Osteoblast (primary cell): ENCODE data around the gene ARL15. TPM values are rescaled to one million over a fixed set of nuclear protein-coding genes. Genes with fewer than 3 reads are reported as not detected.

Experiments
- DNase-seq: peaks from one replicate; pipeline ENCODE4 v3.0.0; 2011; ENCODE audit warnings: low spot score, mixed read lengths; ENCODE audit not compliant: insufficient read length; ENCODE audit errors: missing footprints
- H2AFZ ChIP-seq: 2 replicates; pipeline ENCODE4 v1.6.0; 2011; ENCODE audit warnings: mild to moderate bottlenecking, low read length
- H3K27ac ChIP-seq: 2 replicates; pipeline ENCODE4 v1.5.1; 2011; ENCODE audit warnings: mild to moderate bottlenecking, low read depth, low read length, moderate library complexity
- H3K27me3 ChIP-seq: 2 replicates; pipeline ENCODE4 v1.6.0; 2012; ENCODE audit warnings: mild to moderate bottlenecking, control low read depth, inconsistent platforms, low read length, moderate library complexity; ENCODE audit not compliant: insufficient read depth
- H3K36me3 ChIP-seq: 2 replicates; pipeline ENCODE4 v1.5.1; 2011; ENCODE audit warnings: mild to moderate bottlenecking, low read length, control low read depth, moderate library complexity; ENCODE audit not compliant: insufficient read depth
- H3K4me1 ChIP-seq: 2 replicates; pipeline ENCODE4 v1.5.1; 2011; ENCODE audit warnings: mild to moderate bottlenecking, low read length, control low read depth, moderate library complexity; ENCODE audit not compliant: insufficient read depth
- H3K4me2 ChIP-seq: 2 replicates; pipeline ENCODE4 v1.6.0; 2011; ENCODE audit warnings: mild to moderate bottlenecking, low read length; ENCODE audit not compliant: insufficient read depth
- H3K4me3 ChIP-seq: fragments of 200-600 bp; sonication (generic); 3 replicates; pipeline ENCODE4 v1.5.1; 2012; ENCODE audit warnings: mild to moderate bottlenecking, low read length, inconsistent platforms; ENCODE audit not compliant: insufficient read depth
- H3K79me2 ChIP-seq: 2 replicates; pipeline ENCODE4 v1.6.0; 2012; ENCODE audit warnings: mild to moderate bottlenecking, low read length, control low read depth, inconsistent platforms; ENCODE audit not compliant: insufficient read depth
- H3K9me3 ChIP-seq: 2 replicates; pipeline ENCODE4 v1.5.1; 2011; ENCODE audit warnings: low read depth, low read length, control low read depth
- H4K20me1 ChIP-seq: 2 replicates; pipeline ENCODE4 v1.6.0; 2012; ENCODE audit warnings: mild to moderate bottlenecking, low read length, control low read depth; ENCODE audit not compliant: insufficient read depth
- CTCF ChIP-seq: IDR thresholded peaks from 2 replicates; pipeline ENCODE4 v1.5.1; 2011; ENCODE audit warnings: mild to moderate bottlenecking, low read depth, low read length, moderate library complexity; ENCODE audit errors: extremely low read depth
- total RNA-seq: library from RNA; depleted of rRNA; stranded (reverse); fragments of >200 nt; gene quantifications from 2 replicates; pipeline ENCODE4 v1.2.3, GENCODE V29; 2012

The ARL15 gene
- total RNA-seq, 1 donor: 25.3 TPM

GRCh38 chr5:54088081-54088480 lies 222.3 kb downstream of the ARL15 start:
- H3K27ac ChIP-seq: peak overlapping the region; percentile 85
- no peaks in the 10 kb centered on the region for H3K36me3 ChIP-seq
- peak overlapping the region; percentile 67 for H3K4me2 ChIP-seq
- H3K9me3 ChIP-seq: no peaks in the 10 kb centered on the region
- no peaks in the 10 kb centered on the region for H3K27me3 ChIP-seq
- TF ChIP-seq CTCF: no peak
- no peaks in the 10 kb centered on the region for H3K79me2 ChIP-seq
- peaks cover 39% of the 10 kb centered on the region for H3K4me1 ChIP-seq
- H2AFZ ChIP-seq: no peak overlapping the region
- no peaks in the 10 kb centered on the region for H4K20me1 ChIP-seq
- H3K4me3 ChIP-seq: peak overlapping the region; percentile 4
- no peak for DNase-seq

- H2AFZ ChIP-seq: peak overlapping the region; percentile 45
- peak; percentile 74 for DNase-seq
- no peaks in the 10 kb centered on the region for H3K9me3 ChIP-seq
- H3K4me3 ChIP-seq: peak overlapping the region; percentile 4
- no peaks in the 10 kb centered on the region for H3K79me2 ChIP-seq
- no peak for TF ChIP-seq CTCF
- peak overlapping the region; percentile 67 for H3K4me2 ChIP-seq
- H3K27ac ChIP-seq: peak overlapping the region; percentile 85
- H3K36me3 ChIP-seq: no peaks in the 10 kb centered on the region
- H4K20me1 ChIP-seq: no peaks in the 10 kb centered on the region
- H3K4me1 ChIP-seq: peaks cover 39% of the 10 kb centered on the region
- H3K27me3 ChIP-seq: no peaks in the 10 kb centered on the region
These were observed 222.9 kb downstream of the ARL15 start for GRCh38 chr5:54087436-54087835.

- no peaks in the 10 kb centered on the region for H3K36me3 ChIP-seq
- DNase-seq: no peak
- H3K4me2 ChIP-seq: no peak overlapping the region
- no peaks in the 10 kb centered on the region for H3K79me2 ChIP-seq
- H3K9me3 ChIP-seq: no peaks in the 10 kb centered on the region
- TF ChIP-seq CTCF: no peak
- H4K20me1 ChIP-seq: no peaks in the 10 kb centered on the region
- H3K4me1 ChIP-seq: peaks cover 29% of the 10 kb centered on the region
- H3K27ac ChIP-seq: no peak overlapping the region
- H2AFZ ChIP-seq: no peak overlapping the region
- H3K27me3 ChIP-seq: no peaks in the 10 kb centered on the region
- no peak overlapping the region for H3K4me3 ChIP-seq
These were observed 224.2 kb downstream of the ARL15 start for GRCh38 chr5:54086191-54086590.

GRCh38 chr5:54084696-54085095 lies 225.7 kb downstream of the ARL15 start:
- H2AFZ ChIP-seq: no peak overlapping the region
- no peak overlapping the region for H3K4me2 ChIP-seq
- no peak for TF ChIP-seq CTCF
- H3K27me3 ChIP-seq: no peaks in the 10 kb centered on the region
- no peaks in the 10 kb centered on the region for H4K20me1 ChIP-seq
- no peak for DNase-seq
- no peaks in the 10 kb centered on the region for H3K79me2 ChIP-seq
- H3K9me3 ChIP-seq: no peaks in the 10 kb centered on the region
- H3K27ac ChIP-seq: no peak overlapping the region
- no peaks in the 10 kb centered on the region for H3K36me3 ChIP-seq
- peaks cover 22% of the 10 kb centered on the region for H3K4me1 ChIP-seq
- no peak overlapping the region for H3K4me3 ChIP-seq
